GM18526 (cell line): Measurements from ENCODE around the gene MIOX.

Experiments
- POLR2A ChIP-seq: IDR thresholded peaks from 3 replicates; pipeline ENCODE4 v1.6.1; 2011; ENCODE audit not compliant: insufficient read length; ENCODE audit errors: extremely low read depth

MIOX gene

DNA sequence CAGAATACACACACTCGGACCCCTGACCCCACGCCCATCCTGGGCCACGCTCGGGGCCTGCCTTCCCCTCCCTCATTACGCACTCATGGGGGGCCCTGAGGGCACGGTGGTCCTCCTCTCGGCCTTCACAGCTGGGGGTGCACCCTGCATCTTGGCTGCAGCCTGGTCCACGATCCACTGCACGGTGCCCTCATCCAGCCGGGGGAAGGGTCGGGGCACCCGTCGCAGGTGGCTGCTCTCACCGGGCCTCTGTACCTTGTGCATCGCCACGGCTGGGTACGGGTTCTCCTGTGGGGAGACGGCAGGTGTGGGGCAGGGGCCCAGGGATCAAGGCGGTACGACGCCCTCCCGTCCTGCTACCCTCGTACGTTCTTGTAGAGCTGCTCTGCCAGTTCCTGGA lies 22.2 kb upstream of the MIOX start:
- TF ChIP-seq POLR2A = no peak

GRCh38 chr22:50465066-50465930 lies 21.4 kb upstream of the MIOX start:
- no peak for TF ChIP-seq POLR2A

DNA sequence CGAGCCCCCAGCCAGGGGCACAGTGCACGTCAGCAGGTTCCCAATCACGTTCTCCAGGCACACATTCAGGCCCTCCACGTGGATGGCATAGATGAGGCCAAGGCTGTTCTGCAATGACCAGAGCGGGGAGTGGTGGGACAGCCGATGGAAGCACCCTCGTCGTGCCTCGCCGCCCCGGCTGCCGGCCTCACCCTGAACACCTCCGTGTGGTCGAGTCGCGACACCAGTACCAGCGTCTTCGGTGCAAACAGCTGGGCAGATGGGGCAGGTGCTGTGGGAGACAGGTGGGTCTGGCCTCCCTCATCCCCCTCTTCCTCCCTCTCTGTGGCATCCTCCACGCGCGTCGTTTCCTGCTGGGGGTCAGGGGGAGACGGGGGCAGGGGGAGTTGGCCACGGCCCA lies 19.3 kb upstream of the MIOX start:
- TF ChIP-seq POLR2A = no peak

DNA sequence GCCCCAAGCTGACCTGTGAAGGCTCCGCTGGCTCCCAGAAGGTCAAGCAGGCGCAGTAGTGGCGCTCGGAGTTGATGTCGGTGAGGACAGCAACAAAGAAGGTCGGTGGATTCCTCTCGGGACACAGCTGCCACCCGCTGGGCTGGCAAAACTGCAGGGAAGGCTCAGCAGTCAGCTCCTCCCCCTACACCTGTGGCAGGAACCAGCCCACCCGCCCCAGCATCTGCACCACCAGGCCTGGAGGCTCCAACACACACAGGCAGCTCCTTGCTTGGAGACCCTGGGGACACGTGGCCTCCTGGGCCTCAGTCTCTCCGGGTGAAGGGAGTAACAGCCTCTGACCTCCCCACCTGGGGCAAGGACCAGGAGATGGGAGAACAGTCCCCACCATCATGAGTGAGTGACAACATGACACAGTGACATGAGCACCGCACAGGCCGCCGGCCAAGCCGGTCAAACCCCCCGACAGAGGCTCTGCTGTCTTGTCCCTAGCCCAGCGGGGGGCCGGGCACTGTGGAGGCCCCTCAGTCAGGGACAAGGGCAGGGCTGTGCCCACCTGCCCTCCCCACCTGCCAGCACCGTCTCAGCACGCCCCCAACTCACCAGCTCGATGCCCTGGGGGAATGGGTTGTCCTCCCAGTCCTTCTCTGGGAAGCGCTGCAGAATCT lies 18.8 kb upstream of the MIOX start:
- no peak for TF ChIP-seq POLR2A

DNA sequence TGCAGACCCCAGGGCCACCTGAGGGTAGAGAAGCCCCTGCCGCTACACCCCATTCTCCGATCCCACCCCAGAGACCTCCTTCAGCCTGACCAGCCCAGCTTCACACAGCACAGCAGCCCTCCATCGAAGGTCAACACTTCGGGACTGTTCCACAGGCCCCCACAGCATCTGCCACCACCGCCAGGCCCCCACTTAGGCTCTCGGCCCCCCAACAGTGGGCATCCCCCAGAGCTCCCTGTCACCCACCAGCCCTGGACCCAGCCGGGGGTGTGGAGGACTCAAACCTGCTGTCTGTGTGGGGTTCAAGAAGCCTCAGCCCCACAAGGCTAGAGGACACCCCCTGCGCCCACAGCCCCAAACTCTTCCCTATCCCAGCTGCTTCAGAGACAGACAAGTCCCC lies 18.0 kb upstream of the MIOX start:
- TF ChIP-seq POLR2A = no peak

GRCh38 chr22:50469377-50470305 lies 17.0 kb upstream of the MIOX start:
- peak; percentile 70 for TF ChIP-seq POLR2A

- no peak for TF ChIP-seq POLR2A
These were observed 16.2 kb upstream of the MIOX start for GRCh38 chr22:50470491-50470890.

- TF ChIP-seq POLR2A = no peak
These were observed 15.3 kb upstream of the MIOX start for GRCh38 chr22:50471197-50471847.

DNA sequence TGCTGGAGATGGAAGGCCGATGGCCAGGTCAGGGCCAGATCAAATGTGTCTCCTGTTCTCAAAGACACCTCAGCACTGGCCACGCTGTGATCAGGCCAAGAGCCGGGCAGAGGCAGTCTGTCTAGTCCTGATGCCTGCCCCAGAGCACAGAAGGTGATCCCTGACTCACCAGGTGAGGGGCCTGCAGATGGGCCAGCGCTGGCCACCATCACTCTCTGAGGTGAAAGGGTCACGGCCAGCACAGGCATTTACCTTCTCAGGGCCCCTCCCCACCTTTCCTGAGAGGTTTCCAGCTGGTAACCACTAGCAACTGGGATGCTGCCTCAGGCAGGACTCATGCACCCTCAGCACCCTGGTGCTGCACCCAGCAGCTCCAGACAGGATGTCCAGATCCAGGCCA lies 14.7 kb upstream of the MIOX start:
- no peak for TF ChIP-seq POLR2A

DNA sequence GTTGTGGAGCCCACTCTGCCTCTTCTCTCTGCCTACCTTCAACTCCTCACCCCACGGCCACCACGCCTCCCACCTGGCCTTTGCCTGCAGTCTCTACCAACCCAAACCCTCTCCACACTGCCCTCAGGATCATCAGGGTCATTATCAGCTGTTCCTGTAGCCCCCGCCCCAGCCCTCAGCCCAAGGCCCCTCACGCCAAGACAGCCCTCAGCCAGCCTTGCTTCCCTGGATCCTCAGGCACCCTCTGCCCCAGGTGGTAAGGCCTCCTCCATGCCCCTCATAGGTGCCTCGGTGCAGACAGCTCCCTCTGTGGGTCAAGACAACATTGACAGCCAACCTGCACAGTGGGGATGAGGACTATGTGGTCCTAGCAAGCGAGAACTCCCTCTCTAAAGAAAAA lies 13.6 kb upstream of the MIOX start:
- TF ChIP-seq POLR2A = no peak

DNA sequence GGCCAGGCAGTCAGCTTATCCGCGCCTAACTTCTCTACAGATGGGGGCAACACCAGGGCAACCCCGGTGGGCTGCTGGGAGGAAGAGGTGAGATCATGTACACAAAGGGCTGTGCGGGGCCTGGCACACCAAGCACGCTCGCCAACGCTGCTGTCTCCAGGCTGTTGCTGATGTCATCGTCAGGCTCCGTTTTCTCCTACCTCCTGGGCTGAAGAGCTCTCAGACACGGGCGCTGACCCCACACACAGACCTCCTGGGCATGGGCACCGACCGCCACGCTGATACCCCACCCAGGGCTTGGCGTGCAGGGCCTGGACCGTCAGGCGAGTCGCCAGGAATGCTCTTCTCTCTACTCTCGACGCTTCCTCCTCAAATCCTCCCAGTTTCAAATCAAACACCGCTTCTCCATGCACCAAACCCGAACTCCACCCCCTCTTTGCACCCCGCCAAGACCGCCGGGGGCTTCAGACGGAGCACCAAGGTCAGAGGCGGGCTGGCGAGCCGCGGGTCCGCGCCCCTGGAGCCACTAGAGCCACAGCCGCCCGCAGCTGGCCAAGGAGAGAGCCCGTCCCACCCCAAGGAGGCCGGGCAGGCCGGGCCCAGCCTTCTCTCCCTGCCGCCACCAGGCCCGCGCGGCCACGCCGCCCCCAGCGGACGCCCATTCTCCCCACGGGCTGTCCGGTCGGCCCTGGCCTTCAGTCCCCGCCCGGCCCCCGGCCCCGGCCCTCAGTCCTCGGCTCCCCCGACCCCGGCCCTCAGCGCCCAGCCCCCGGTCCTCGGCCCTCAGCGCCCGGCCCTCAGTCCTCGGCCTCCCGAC lies 12.6 kb upstream of the MIOX start:
- no peak for TF ChIP-seq POLR2A

DNA sequence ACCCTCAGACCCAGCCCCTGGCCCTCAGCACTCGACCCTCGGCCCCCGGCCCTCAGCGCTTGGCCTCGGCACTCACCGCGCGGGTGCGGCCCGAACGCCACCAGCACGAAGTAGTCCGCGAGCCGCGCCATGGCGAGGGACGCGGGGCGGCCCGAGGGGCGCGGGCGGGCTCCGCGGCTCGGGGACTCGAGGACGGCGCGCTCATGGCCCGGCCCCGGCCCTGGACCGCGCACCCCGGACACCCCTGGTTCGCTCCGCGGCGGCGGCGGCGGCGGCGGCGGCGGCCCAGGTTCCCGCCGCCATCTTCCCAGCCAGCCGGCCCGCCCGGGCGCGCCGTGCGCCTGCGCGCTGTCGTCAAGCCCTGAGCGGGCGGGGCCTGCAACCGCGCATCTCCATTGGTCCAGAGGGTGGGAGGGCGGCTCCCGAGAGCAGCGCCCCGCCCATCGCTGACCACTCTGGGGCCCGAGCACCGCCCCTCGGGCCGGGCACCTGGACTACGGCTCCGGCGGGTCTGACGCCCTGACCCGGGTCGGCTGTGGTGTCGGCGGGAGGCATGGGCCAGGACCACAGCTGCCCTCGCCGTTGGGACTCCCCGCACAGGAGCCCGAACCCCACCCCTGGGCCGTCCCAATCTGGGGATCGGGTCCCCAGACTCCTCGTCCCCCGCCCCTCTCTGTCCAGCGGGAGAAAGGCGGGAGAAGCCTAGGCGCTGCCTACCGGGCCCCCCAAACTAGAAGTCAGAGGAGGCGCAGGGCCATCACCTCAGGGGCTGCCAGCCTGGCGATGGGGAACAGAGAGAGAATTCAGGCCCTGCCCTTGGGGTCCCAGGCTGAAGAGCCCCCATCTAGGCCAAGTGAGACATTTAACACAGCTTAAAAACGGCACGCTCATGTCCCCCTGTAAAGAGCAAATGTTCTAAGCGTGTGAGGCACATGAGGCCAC lies 11.7 kb upstream of the MIOX start, which contains the start of gene SBF1:
Gene SBF1 (minus strand): TSS at position 326 of the 942 bp plus-strand sequence. CDS start 195 bp downstream, at position 131.
- peak; percentile 55 for TF ChIP-seq POLR2A

DNA sequence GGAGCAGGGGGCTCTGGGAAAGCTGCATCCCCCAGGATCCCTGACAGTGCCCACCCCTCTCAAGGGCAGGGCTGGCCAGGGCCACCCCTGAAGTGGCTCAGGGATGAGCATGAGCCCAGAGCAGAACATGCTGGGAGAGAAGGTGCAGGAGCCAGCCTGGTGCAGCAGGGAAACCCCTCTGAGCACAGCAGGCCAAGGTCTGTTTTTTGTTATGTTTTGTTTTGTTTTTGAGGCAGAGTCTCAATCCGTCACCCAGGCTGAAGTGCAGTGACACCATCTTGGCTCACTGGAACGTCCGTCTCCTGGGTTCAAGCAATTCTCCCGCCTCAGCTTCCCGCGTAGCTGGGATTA lies 11.0 kb upstream of the MIOX start:
- TF ChIP-seq POLR2A = no peak
